Mesendoderm (in vitro differentiated cells): ENCODE measurements around the gene KIRREL2.
A peak's percentile ranks its signal among the peaks of the same experiment; 100 is the strongest.

Source experiments
- DNase-seq: peaks from one replicate; pipeline ENCODE4 v3.0.0; 2013
- H2AK5ac ChIP-seq: 2 replicates; pipeline ENCODE4 v1.6.1; 2013; ENCODE audit warnings: low read length, inconsistent platforms
- H2BK120ac ChIP-seq: 2 replicates; pipeline ENCODE4 v1.6.1; 2013; ENCODE audit warnings: low read depth, mild to moderate bottlenecking, low read length, moderate library complexity, mixed read lengths
- H2BK15ac ChIP-seq: replicated peaks from 2 replicates; pipeline ENCODE4 v1.6.1; 2013; ENCODE audit warnings: low read depth, mild to moderate bottlenecking, moderate library complexity
- H2BK5ac ChIP-seq: 2 replicates; pipeline ENCODE4 v1.6.1; 2013; ENCODE audit warnings: low read length, inconsistent platforms
- H3K18ac ChIP-seq: 2 replicates; pipeline ENCODE4 v1.6.1; 2013; ENCODE audit warnings: mild to moderate bottlenecking, low read length, mixed read lengths
- H3K23ac ChIP-seq: one replicate; pipeline ENCODE4 v1.6.1; 2013; ENCODE audit warnings: low read length
- H3K27ac ChIP-seq: 2 replicates; pipeline ENCODE4 v1.5.1; 2013; ENCODE audit warnings: low read depth, mild to moderate bottlenecking, inconsistent platforms, low read length, moderate library complexity
- H3K27me3 ChIP-seq: 2 replicates; pipeline ENCODE4 v1.6.1; 2013; ENCODE audit warnings: low read length, control low read depth, mild to moderate bottlenecking, inconsistent platforms; ENCODE audit not compliant: insufficient read depth, poor library complexity
- H3K36me3 ChIP-seq: 2 replicates; pipeline ENCODE4 v1.6.1; 2013; ENCODE audit warnings: low read length, inconsistent platforms; ENCODE audit not compliant: control insufficient read depth, insufficient read depth
- H3K4ac ChIP-seq: one replicate; pipeline ENCODE4 v1.6.1; 2013; ENCODE audit warnings: low read depth, mild to moderate bottlenecking, low read length, moderate library complexity
- H3K4me1 ChIP-seq: 2 replicates; pipeline ENCODE4 v1.6.1; 2013; ENCODE audit warnings: low read depth, low read length, inconsistent platforms; ENCODE audit not compliant: control insufficient read depth
- H3K4me2 ChIP-seq: 2 replicates; pipeline ENCODE4 v1.6.1; 2013; ENCODE audit warnings: low read length
- H3K4me3 ChIP-seq: 2 replicates; pipeline ENCODE4 v1.5.1; 2013; ENCODE audit warnings: mild to moderate bottlenecking, low read length
- H3K56ac ChIP-seq: one replicate; pipeline ENCODE4 v1.6.1; 2013; ENCODE audit warnings: low read length
- H3K79me1 ChIP-seq: 2 replicates; pipeline ENCODE4 v1.6.1; 2013; ENCODE audit warnings: low read length, inconsistent platforms
- H3K79me2 ChIP-seq: 2 replicates; pipeline ENCODE4 v1.6.1; 2013; ENCODE audit warnings: mild to moderate bottlenecking, low read length; ENCODE audit not compliant: control insufficient read depth, insufficient read depth
- H3K9ac ChIP-seq: 2 replicates; pipeline ENCODE4 v1.6.1; 2013; ENCODE audit warnings: low read length, inconsistent platforms
- H4K5ac ChIP-seq: one replicate; pipeline ENCODE4 v1.6.1; 2013; ENCODE audit warnings: low read length
- H4K8ac ChIP-seq: one replicate; pipeline ENCODE4 v1.6.1; 2013; ENCODE audit warnings: low read depth, mild to moderate bottlenecking, control low read depth, low read length, moderate library complexity
- WGBS: extraction: QIAGEN DNeasy Blood & Tissue Kit; methylation state at CpG from one replicate; pipeline ENCODE4 v1.1.7; 2013; ENCODE audit warnings: low lambda C conversion rate, missing lambda C conversion rate; ENCODE audit not compliant: insufficient coverage; ENCODE audit errors: extremely low coverage; 5-methylcytosine and 5-hydroxymethylcytosine counted together

Gene KIRREL2

DNA sequence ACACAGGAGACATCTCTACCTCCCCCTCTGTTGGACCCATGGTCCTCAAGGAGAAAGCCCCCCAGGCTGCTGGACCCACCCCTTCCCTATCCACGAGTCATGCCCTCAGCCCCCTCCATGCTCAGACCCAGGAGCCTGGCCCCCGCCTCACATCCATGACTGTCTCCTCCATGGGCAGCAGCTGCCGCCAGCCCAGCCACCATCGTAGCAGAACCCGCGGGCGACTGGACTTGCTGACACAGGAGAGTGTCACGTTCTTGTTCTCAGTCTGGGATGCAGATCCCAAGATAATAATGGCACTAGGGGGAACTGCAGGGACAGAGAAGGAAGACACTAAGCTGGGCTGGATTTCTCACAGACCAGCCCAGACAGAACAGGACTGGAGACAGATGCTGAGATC, 8.2 kb upstream of the KIRREL2 start:
- Histone ChIP-seq H2AK5ac (no peak overlapping the region), H3K56ac (no peak overlapping the region), H2BK15ac (no peak overlapping the region), H3K27me3 (peaks cover 17% of the 10 kb centered on the region), H3K18ac (no peak overlapping the region), H3K4ac (no peak overlapping the region), H3K4me3 (no peak overlapping the region), H3K36me3 (no peaks in the 10 kb centered on the region), H3K27ac (no peak overlapping the region), H3K23ac (no peak overlapping the region), H3K79me1 (no peaks in the 10 kb centered on the region), H4K5ac (no peak overlapping the region), H4K8ac (no peak overlapping the region), H2BK120ac (no peak overlapping the region), H3K9ac (no peak overlapping the region), H3K4me2 (no peak overlapping the region), H3K79me2 (no peaks in the 10 kb centered on the region), H3K4me1 (no peaks in the 10 kb centered on the region), H2BK5ac (no peak overlapping the region)
- DNase-seq: no peak
- no CpG with 5 or more reads among the region's 8 CpGs for WGBS

- DNase-seq: no peak
- no peak overlapping the region for H2BK5ac ChIP-seq
- H4K8ac ChIP-seq: no peak overlapping the region
- no peak overlapping the region for H3K4me2 ChIP-seq
- no peaks in the 10 kb centered on the region for H3K36me3 ChIP-seq
- H3K4ac ChIP-seq: no peak overlapping the region
- no peaks in the 10 kb centered on the region for H3K79me2 ChIP-seq
- peaks cover 13% of the 10 kb centered on the region for H3K27me3 ChIP-seq
- no peak overlapping the region for H3K18ac ChIP-seq
- H3K4me3 ChIP-seq: no peak overlapping the region
- H4K5ac ChIP-seq: no peak overlapping the region
- H3K56ac ChIP-seq: no peak overlapping the region
- no peaks in the 10 kb centered on the region for H3K4me1 ChIP-seq
- no peak overlapping the region for H2AK5ac ChIP-seq
- H2BK120ac ChIP-seq: no peak overlapping the region
- WGBS: no CpG with 5 or more reads among the region's 18 CpGs
- H2BK15ac ChIP-seq: no peak overlapping the region
- no peaks in the 10 kb centered on the region for H3K79me1 ChIP-seq
- no peak overlapping the region for H3K23ac ChIP-seq
- H3K27ac ChIP-seq: no peak overlapping the region
- no peak overlapping the region for H3K9ac ChIP-seq
These were observed 7.7 kb upstream of the KIRREL2 start for GRCh38 chr19:35848919-35849505.

GRCh38 chr19:35851213-35852028, 5.3 kb upstream of the KIRREL2 start:
- no peak overlapping the region for H2AK5ac ChIP-seq
- no peak overlapping the region for H2BK120ac ChIP-seq
- H2BK15ac ChIP-seq: no peak overlapping the region
- H3K18ac ChIP-seq: no peak overlapping the region
- no peak overlapping the region for H4K8ac ChIP-seq
- H3K36me3 ChIP-seq: no peaks in the 10 kb centered on the region
- H3K56ac ChIP-seq: peak overlapping the region; percentile 2
- DNase-seq: peak; percentile 63
- no peak overlapping the region for H2BK5ac ChIP-seq
- no peak overlapping the region for H3K23ac ChIP-seq
- H3K4ac ChIP-seq: no peak overlapping the region
- no CpG with 5 or more reads among the region's 32 CpGs for WGBS
- no peaks in the 10 kb centered on the region for H3K79me2 ChIP-seq
- no peak overlapping the region for H4K5ac ChIP-seq
- peaks cover 3% of the 10 kb centered on the region for H3K27me3 ChIP-seq
- H3K4me1 ChIP-seq: no peaks in the 10 kb centered on the region
- no peaks in the 10 kb centered on the region for H3K79me1 ChIP-seq
- no peak overlapping the region for H3K9ac ChIP-seq
- H3K27ac ChIP-seq: no peak overlapping the region
- no peak overlapping the region for H3K4me3 ChIP-seq
- no peak overlapping the region for H3K4me2 ChIP-seq

DNA sequence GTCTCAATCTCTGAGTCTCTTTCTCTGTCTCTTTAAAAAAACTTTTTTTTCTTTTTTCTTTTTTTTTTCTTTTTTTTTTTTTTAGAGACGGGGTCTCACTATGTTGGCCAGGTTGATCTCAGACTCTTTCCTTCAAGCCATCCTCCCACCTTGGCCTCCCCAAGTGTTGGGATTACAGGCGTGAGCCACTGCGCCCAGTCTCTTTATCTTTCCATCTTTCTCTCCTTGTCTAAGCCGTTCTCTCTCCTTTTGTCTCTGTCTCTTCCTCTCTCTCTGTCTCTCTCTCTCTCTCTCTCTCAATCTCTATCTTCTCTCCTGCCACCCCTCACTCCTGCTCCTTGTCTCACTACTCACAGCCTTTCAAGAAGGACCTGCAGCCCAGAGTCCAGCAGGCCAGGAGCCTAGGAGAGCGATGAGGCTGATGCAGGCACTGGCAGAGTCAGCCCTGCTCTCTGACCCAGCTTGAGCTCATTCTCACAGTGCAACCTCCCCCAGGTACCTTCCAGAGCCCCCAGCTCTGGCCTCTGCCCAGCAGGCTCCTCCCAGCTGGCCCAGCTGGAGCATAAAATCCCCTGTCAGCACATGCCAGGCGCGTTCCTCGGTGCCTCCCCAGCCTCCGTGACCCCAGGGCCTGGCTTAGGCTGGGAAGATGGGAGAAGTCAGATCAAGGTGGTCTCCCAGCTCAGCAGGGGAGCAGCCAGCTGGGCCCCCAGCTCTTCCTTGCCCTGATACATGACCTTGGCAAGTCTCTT, 4.5 kb upstream of the KIRREL2 start, which contains the start of gene NPHS1:
NPHS1 (minus strand) TSS at position 476 of the 752 bp plus-strand sequence. CDS start 667 bp downstream, outside the sequence.
- no peak within 1 kb of the TSS for H2BK15ac ChIP-seq
- DNase-seq: no peak
- no peak within 1 kb of the TSS for H3K18ac ChIP-seq
- H3K79me1 ChIP-seq: no peaks in the 10 kb centered on the region
- no peak within 1 kb of the TSS for H3K4me3 ChIP-seq
- H3K4me1 ChIP-seq: no peaks in the 10 kb centered on the region
- no peak within 1 kb of the TSS for H3K23ac ChIP-seq
- peak within 1 kb of the TSS; percentile 2 for H3K56ac ChIP-seq
- no peak within 1 kb of the TSS for H3K9ac ChIP-seq
- H2AK5ac ChIP-seq: no peak within 1 kb of the TSS
- no peak within 1 kb of the TSS for H2BK5ac ChIP-seq
- no peak within 1 kb of the TSS for H4K5ac ChIP-seq
- H3K4ac ChIP-seq: no peak within 1 kb of the TSS
- H3K4me2 ChIP-seq: no peak within 1 kb of the TSS
- H4K8ac ChIP-seq: no peak within 1 kb of the TSS
- H3K79me2 ChIP-seq: no peaks in the 10 kb centered on the region
- no peak within 1 kb of the TSS for H2BK120ac ChIP-seq
- no CpG with 5 or more reads among the region's 9 CpGs for WGBS
- peaks cover 7% of the 10 kb centered on the region for H3K27me3 ChIP-seq
- no peaks in the 10 kb centered on the region for H3K36me3 ChIP-seq
- H3K27ac ChIP-seq: no peak within 1 kb of the TSS

GRCh38 chr19:35853038-35853756, 3.5 kb upstream of the KIRREL2 start:
- H4K5ac ChIP-seq: no peak overlapping the region
- no peaks in the 10 kb centered on the region for H3K79me1 ChIP-seq
- no peak overlapping the region for H3K9ac ChIP-seq
- WGBS: no CpG with 5 or more reads among the region's 8 CpGs
- H3K4ac ChIP-seq: no peak overlapping the region
- peaks cover 9% of the 10 kb centered on the region for H3K27me3 ChIP-seq
- no peak overlapping the region for H3K18ac ChIP-seq
- H3K4me1 ChIP-seq: no peaks in the 10 kb centered on the region
- H2AK5ac ChIP-seq: no peak overlapping the region
- H3K27ac ChIP-seq: no peak overlapping the region
- H3K23ac ChIP-seq: no peak overlapping the region
- H3K4me2 ChIP-seq: no peak overlapping the region
- H4K8ac ChIP-seq: no peak overlapping the region
- no peak overlapping the region for H3K56ac ChIP-seq
- no peak overlapping the region for H2BK5ac ChIP-seq
- no peak overlapping the region for H3K4me3 ChIP-seq
- H3K79me2 ChIP-seq: no peaks in the 10 kb centered on the region
- DNase-seq: no peak
- no peak overlapping the region for H2BK15ac ChIP-seq
- no peaks in the 10 kb centered on the region for H3K36me3 ChIP-seq
- no peak overlapping the region for H2BK120ac ChIP-seq
